HG02885 (cell line): ENCODE results near the gene ANO4.

Source experiments
- ATAC-seq: cut with Tn5 transposase; IDR thresholded peaks from one replicate; pipeline ENCODE4 v1.9.1; 2021; ENCODE audit warnings: mild to moderate bottlenecking; ENCODE audit not compliant: unreplicated experiment, poor library complexity

ANO4 gene

DNA sequence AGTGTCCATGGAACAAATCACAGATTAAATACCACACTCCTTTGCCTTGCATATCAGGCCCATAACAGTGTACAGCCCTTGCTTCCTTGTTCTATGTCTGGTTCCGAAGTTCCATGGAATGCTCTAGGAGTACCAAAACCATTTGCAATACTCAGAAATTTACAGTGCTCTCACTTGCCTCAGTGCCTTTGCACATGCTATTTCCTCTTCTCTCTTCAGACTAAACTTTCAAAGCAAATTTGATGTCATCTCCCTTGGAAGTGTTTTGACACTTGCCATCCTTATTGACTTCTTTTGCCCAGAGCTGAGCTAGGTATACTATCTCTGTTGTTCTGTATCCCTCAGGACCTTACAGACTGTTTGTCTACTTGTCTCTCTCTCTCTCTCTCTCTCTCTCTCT, 6.1 kb downstream of the ANO4 start:
- no peak for ATAC-seq

DNA sequence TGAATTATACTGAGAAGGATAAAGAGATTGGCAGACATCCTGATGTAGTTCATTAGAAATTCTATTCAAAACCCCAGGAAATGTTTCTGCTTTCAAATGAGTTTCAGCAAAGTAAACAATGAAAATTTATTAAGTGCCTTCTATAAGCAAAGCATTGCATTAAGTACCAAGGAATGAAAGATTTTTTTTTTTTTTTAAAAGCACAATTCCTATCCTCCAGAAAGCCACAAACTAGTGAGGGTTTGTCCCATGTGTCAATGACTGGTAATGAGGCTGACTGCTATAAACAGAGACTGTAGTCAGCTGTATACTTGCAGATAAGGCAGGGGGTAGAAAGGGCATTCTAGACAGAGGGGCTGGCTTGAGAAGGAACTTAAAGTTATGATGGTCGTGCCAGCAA, 6.7 kb downstream of the ANO4 start:
- no peak for ATAC-seq

DNA sequence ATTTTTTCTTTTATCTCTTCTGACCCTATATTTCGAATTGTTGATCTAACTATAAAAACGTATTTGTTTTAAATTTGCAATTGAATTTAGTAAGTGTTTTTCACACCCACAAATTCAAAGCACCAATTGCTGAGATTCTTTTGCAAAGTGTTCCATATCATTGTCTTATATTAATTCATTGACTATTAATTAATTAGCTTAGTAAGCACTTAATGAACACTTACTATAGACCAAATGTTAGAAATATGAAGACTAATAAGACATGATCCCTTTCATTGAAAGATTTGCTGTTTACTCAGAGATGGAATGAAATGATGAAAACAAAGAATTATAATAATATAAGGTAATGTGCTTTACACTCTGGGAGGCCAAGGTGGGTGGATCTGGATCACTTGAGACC, 14.2 kb downstream of the ANO4 start:
- ATAC-seq = no peak

DNA sequence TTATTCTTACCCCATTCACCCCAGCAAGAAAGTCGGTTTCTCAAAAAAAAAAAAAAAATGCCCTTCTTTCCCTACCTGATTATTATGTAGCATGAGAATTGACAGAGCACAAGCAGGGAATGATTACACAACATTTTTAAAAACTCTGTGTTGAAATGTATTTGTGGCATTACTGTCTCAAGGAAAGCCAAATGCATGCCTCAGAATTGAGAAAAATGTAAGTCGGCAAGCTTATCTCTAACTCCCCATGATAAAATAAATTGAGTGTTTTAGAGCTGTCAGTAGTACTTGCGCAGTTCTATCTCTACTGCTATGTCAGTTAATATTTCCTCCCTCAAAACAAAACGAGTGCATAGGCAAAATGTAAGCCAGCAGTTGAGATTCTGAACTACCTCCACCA, 25.7 kb downstream of the ANO4 start:
- ATAC-seq = no peak

DNA sequence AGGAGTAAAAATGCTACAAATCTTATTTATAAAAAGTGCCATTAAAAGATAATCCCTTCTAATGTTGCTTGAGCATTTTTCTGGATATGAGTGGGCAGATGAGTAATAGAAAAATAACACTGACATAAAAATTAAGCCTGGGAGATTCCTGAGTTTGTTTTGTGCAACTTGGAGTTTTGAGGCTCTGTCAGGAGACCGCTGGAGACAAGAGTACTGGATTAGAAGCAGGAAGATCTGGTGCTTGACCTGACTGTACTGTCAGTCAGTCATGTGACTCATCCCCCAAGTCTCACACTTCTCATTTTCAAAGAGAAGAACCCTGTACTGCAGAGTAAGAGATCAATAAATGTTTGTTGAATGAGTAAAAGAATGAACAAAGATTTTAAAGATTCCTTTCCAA, 29.4 kb downstream of the ANO4 start:
- ATAC-seq = no peak

DNA sequence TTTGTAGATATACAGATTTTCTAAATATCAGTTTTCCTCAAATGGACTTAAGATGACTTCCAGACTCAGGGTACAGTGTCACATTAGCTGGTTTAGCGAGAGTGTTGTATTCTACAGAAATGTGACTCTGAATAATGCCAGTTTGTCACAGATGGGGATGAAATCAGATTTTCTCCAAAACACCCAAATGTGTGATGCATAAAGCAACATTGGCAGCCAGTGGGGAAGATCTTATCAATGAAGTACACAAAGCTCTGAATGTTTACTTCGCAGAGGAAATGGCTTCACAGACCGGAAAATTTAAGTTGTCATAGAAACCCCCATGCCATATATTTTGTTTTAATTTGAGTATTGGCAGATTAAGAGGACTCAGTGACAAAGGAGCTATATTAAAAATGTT, 29.9 kb downstream of the ANO4 start:
- ATAC-seq = no peak

DNA sequence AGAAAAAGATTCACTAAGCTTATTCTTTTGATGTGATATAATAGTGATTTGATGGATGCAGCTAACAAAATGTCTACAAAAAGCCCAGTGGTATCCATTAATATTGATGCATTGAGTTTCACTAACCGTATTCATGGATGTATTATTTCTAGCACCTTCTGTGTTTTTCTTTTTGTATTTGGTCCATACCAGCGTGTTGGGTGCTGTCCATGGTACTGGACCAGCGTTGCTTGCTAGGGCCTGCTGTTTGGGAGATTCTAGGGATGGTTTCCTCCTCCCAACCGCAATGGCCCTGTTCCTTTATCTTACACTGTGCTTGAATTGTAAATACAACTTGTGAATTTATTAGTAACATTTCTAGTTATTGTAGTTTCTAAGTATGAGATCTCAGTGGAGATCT, 31.7 kb downstream of the ANO4 start:
- no peak for ATAC-seq

DNA sequence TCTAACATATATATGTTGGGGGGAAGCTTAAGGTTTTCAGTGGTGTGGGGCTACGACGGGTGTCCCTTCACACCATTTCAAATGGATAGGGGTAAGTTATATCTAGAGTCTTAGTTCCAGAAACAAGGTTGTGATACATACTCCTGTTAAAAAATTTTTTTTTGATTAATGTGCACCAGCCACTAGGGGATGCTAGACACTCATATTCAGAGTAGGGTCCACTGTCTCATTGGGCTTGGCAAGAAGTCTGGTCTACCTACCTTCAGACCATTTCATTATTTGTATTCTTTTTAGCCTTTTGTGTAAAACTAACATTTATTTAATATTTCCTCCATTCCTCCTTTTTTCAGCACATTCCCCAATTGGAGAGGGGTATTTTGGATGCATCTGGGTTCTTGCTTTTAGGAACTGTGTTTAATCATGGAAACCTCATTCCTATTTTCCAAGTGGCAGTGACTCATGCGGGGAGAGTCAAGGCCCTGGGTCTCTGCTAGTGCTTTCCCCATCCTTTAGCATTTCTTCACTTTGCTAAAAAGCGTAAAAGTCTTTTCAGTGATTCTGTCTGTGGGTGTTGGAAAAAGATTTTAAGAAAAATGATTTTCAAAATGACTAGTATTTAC, 33.4 kb downstream of the ANO4 start:
- no peak for ATAC-seq

DNA sequence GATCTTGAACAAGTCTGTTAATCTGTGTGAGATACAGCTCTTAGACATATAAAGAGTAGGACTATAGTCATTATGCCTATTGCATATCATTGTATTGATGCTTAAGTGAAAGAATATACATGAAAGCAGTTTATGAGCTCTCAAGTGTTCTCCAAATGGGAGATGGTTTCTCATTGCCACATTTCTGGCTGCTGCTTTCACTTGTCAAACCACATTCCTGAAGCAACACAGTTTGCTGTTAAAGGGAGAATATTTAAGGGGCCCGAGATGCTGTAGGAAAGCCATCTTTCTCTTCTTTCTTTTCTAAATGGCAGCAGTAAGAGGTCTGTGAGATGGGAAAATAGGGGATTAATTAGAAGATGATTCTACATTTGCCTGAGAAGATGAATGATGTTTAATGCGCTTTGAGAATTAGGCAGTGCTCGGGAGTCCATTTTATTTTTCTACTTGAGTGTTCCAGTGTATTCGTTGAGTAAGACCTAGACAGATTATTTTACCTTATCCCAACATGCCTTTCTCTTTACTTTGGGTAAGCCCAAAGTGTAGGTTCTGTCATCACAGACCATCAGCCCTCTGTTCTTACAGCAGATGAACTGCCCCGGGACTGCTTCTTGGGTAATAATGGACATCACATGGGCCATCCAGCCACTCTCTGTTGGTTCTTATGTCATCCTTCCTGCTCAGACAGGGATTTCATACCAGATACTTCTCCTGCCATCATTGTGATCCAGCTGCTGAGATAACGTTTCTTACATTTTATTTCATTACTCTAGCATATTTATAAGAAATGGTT, 35.6 kb downstream of the ANO4 start:
- ATAC-seq = no peak

DNA sequence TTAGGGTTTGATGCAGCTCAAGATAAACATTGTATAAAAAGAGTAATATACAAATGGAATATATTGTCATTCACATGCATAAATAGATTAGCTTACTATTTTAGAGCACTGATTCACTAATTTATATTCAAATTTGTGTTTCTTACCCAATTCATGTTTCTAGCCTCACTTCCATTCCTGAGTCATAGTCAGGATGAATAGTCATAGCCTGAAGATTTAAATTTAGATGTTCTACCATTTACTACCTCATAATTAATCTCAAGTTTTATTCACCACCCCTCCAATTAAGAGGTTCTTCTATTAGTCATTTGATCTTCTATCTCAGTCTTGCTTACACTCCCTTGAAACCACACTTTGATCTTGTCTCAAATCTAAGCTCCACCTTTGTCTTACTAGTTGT, 38.7 kb downstream of the ANO4 start:
- ATAC-seq = no peak

DNA sequence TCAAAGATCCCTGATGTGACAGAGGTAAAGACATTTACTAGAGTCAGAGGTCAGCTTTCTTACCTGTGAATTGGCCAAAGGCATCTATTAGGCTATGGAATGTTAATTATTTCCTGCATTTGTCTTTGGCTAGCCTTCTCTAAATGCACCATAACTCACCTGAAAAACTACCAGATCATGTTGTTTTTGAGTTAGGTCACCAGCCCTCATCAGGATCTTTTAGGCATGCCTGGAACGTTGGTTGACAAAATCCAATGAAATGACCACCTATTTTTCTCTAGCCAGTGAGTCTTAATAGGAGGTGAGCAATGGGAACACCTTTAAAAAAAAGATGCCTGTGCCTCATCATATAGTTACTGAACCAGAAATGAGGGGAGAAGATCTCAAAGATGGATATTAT, 46.2 kb downstream of the ANO4 start:
- no peak for ATAC-seq

DNA sequence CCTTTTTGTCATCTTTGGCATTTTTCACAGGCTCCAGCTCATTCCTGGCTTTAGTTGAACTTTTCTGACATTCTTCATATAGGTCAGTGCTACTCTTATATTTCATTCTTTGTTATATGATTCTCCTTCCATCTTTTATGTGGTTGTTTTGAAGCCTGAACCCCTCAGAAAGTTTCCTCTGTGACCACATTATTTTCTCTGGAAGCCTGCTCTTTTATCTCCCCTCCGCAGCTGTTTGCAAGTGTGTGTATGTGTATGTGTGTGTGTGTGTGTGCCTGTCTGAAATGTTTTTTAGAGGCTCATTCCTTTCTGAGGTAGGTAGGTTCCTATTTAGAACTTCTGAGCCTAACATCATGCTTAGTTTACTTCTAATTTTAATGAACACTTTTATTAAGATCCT, 47.6 kb downstream of the ANO4 start:
- no peak for ATAC-seq

DNA sequence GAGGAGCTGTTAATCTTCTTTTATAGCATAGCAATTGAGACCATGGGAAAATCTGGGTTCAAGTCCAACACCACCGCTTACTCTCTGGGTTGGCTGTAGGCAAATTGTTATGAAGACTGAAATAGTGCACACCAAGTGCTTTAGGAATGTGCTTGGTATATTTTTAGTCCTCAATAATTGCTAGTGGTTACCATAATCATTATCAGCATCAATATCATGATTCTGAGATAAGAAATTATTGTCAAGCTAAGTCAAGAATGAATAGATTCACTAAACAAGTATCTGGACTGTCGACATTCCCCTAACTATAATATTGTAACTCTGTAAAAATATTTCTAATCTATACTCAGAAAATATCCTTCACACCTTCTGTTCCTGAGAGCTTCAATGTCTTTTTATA, 48.5 kb downstream of the ANO4 start:
- ATAC-seq = no peak

DNA sequence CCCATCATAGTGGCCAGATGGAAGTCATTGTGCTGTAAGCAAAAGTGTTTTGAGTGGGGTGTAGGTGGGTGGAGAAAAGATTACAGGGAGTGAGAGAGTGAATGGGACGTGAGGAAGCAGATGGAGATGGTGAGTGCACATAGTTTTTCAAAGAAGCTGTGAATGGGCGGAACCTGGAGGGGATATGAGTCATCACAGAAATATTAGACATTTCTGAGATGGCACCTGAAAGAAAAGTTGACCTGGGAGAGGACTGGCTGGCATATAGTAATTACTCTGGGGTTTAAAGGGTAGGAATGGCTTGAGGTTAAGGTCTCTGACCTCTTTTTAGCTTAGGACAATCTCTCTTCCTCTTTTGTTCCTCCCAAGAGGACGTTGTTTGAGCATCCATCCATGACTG, 50.5 kb downstream of the ANO4 start:
- no peak for ATAC-seq

DNA sequence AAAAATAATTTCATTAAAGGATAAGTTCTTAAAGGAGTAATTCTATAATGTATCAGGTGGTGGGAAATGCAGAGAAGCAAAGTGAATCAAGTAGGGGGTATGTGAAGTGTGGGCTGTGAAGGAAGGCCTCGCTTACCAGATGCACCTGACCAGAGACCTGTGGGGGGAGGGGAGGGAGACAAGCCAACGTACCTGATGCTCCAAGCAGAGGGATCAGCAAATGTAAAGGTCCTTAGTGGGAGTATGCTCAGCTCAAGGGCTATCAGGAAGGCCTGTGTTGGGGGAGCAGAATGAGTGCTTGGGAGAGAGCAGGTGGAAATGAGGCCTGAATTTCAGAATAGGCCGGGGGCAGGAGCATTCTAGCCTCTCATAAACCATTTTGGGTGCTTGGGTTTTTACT, 57.1 kb downstream of the ANO4 start:
- ATAC-seq = no peak

DNA sequence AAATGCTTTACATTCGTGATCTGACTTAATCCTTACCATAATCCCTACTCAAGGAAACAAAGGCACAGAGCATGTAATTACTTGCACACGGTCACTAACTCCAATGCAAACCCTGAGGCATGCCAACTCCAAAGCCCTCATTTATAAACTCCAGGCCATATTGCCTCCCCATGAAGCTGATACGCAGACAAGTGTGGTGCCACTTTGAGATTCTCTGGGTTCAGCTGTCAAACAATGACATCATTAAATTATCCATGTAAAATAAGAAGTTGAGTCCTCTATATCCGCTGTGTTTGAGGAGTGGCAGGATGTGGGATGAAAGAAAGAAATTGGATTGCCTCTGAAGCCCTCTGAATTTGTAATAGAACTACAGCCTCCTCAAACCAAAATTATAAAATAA, 62.8 kb downstream of the ANO4 start:
- ATAC-seq = no peak

DNA sequence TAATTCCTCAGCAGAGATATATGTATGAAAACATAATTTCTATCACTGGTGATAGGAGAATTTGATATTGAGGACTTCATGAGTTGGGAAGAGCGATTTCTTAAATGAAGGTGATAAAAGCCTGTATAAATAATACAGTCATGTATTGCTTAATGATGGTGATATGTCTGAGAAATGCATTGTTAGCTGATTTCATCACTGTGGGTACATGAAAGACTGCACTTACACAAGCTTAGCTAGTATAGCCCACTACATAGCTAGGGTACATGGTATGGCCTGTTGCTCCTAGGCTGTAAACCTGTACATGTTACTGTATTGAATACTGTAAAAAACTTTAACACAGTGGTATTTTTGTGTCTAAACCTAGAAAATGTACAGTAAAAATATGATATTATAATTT, 63.4 kb downstream of the ANO4 start:
- ATAC-seq = no peak

DNA sequence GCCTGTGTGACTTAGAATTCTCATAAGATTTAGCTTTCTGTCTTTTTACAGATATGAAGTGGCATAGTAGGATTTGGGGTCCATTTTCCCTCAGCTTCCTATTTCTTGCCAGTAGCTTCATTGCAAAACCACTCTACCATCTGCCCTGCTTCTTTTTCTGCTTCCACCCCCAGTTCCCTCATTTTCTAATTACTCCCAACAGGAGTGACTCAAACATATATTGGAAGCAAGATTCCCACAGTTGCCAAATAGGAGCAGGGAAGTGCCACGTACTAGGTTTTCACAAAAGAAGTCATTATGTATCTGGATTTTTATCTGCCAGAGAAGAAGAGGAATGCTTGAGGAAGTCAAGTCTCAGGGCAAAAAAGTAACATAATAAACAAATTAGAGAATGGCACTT, 64.1 kb downstream of the ANO4 start:
- no peak for ATAC-seq

DNA sequence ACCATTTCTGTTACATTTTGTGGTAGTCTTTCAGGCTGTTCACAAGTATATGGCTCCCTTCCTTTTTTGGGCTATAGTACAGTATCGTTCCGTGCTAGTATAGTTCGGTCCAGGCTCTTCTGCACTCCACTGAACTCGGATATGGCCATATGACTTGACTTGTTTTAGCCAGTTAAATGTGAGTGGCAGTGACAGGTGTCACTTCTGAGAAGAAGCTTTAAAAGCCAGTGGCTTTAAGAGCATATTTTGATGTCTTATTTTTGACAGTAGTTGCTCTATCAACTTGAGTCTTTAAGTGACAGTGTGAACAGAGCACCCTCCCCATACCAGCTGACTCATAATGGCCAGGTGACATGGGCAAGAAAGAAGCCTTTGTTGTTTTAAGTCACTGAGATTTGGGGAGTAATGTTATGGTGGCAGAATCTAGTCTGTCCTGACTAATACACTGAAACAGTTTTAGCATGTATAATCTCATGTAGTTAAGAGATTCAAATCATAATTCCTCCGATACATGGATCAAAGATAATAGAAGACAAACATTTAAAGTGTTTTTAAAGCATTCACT, 64.6 kb downstream of the ANO4 start:
- no peak for ATAC-seq

DNA sequence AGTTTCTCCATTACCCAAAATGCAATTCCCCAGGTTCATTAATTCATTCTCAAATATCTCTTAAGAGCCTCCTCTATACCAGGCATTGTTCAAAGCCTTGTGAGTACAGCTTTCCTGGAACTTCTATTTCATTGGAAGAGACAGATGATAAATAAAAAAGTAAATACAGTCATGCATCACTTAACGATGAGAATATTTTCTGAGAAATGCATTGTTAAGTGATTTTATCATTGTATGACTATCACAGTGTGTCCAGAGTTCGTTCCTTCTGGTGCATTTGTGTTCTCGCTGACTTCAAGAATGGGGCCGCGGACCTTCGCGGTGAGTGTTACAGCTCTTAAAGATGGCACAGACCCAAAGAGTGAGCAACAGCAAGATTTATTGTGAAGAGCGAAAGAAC, 66.0 kb downstream of the ANO4 start:
- no peak for ATAC-seq

DNA sequence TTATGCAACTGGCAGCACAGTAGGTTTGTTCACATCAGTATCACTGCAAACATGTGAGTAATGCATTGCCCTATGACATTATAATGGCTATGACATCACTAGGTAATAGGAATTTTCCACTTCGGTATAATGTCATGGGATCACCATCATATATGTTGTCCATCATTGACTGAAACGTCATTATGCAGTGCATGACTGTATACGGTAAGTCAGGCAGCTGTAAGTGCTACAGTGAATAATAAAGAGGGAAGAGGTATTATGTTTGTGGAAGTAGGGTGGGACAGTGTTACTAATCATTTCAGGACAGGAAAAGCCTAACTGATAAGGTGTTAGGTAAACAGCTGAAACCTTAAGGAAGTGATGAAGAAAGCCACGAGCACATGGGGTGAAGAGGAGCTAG, 68.1 kb downstream of the ANO4 start:
- ATAC-seq = no peak

DNA sequence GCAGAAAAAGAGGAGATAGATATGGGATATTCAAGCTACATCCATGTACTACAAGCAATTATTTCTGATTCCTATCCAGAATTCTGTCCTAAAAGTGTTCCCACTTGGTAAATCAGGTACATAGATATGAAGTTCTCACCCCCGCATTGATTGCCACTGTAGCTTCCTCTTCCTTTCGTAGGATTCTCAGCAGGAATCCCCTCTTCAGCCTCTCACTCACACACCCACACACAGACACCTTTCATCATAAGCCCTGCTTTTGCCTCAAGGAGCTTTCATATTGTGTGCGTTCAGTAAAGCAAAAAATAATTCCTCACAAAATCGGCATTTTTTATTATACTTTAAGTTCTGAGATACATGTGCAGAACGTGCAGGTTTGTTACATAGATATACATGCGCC, 69.8 kb downstream of the ANO4 start:
- no peak for ATAC-seq
